Measurements from ENCODE around the gene THBS3.

GRCh38 chr1:155177918-155178281 lies 29.8 kb downstream of the THBS3 start:
- TF ChIP-seq CTCF (IDR thresholded peaks at IDR 0.05; ENCODE audit: poor library complexity, severe bottlenecking), result no peak
- no peak for TF ChIP-seq EZH2 (IDR thresholded peaks at IDR 0.05; ENCODE audit: borderline replicate concordance, insufficient read depth, low read length, poor library complexity, severe bottlenecking)
- TF ChIP-seq SMC3 (conservative IDR thresholded peaks at IDR 0.05; ENCODE audit: poor library complexity), result no peak
- TF ChIP-seq REST (IDR thresholded peaks at IDR 0.05; ENCODE audit: borderline replicate concordance), result no peak
- TF ChIP-seq POLR2AphosphoS5 (IDR thresholded peaks at IDR 0.05), result no peak

All from neural cell (in vitro differentiated cells).